ENCODE measurements around the gene ACAD10. TPM values are rescaled to one million over a fixed set of nuclear protein-coding genes. Genes with fewer than 3 reads are reported as not detected.

ACAD10 gene
- total and polyA plus RNA-seq, 2 of the 13 experiments (the other 11 are each of a cell fraction or from before 2014, with no cell fraction given), result 15.2 to 16.3 TPM

DNA sequence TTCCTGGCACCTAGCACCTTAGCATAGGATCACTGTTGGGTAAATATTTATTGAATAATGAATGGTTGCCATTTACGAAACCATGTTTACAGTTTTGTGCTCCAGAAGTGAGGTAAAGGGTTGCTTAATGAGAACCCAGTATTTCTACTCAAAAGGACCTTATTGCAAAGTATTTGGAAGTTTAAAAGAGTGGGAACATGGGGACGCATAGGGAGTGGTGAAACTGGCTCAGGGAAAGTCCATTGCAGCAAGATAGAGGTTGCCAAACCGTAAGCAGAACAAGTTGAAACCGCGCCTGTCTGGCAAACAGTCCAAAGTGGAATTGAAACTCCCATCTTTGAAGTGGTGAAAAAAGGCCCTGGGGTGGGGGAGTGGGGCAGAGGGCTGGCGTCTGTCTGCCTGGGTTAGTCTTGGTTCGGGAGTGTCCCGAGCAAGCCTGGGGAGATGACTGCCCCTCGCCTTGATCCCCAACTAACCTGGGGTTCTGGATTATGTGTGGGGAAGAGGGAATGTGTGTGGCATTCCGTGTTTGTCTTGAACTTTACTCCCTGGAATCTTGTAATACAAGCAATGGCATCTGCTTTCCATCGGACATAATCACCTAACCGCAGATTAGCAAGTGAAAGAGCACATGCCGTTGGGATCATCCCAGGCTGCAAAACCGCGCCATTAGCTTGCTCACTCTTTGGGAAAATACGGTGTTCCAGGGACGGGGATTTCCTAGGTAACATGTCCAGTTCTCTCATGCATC, 88.1 kb downstream of the ACAD10 start (continued):
- no peak for TF ChIP-seq ZBTB14 (CRISPR knock-in tag; IDR thresholded peaks at IDR 0.05)
- no peak; the same call in 1 of the 2 replicates for TF ChIP-seq NR2C2 (CRISPR knock-in tag; IDR thresholded peaks at IDR 0.05; ENCODE audit: borderline replicate concordance)
- TF ChIP-seq ZBTB26 (CRISPR knock-in tag; IDR thresholded peaks at IDR 0.05; ENCODE audit: borderline replicate concordance), result no peak
- TF ChIP-seq ZNF256 (CRISPR knock-in tag; conservative IDR thresholded peaks at IDR 0.05), result no peak
- TF ChIP-seq, protein P1, sequence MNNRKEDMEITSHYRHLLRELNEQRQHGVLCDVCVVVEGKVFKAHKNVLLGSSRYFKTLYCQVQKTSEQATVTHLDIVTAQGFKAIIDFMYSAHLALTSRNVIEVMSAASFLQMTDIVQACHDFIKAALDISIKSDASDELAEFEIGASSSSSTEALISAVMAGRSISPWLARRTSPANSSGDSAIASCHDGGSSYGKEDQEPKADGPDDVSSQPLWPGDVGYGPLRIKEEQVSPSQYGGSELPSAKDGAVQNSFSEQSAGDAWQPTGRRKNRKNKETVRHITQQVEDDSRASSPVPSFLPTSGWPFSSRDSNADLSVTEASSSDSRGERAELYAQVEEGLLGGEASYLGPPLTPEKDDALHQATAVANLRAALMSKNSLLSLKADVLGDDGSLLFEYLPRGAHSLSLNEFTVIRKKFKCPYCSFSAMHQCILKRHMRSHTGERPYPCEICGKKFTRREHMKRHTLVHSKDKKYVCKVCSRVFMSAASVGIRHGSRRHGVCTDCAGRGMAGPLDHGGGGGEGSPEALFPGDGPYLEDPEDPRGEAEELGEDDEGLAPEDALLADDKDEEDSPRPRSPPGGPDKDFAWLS (CRISPR knock-in tag; IDR thresholded peaks at IDR 0.05; ENCODE audit: borderline replicate concordance), result 0 out of 2 replicates have a peak, but pooled peaks have one; percentile 34
- no peak for TF ChIP-seq LRRFIP1 (CRISPR knock-in tag; conservative IDR thresholded peaks at IDR 0.05)
- TF ChIP-seq ZNF207 (IDR thresholded peaks at IDR 0.05; ENCODE audit: borderline replicate concordance), result no peak
- TF ChIP-seq ZNF296 (CRISPR knock-in tag; conservative IDR thresholded peaks at IDR 0.05), result no peak
- TF ChIP-seq, protein P2, sequence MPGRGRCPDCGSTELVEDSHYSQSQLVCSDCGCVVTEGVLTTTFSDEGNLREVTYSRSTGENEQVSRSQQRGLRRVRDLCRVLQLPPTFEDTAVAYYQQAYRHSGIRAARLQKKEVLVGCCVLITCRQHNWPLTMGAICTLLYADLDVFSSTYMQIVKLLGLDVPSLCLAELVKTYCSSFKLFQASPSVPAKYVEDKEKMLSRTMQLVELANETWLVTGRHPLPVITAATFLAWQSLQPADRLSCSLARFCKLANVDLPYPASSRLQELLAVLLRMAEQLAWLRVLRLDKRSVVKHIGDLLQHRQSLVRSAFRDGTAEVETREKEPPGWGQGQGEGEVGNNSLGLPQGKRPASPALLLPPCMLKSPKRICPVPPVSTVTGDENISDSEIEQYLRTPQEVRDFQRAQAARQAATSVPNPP (CRISPR knock-in tag; IDR thresholded peaks at IDR 0.05), result no peak
- peak; percentile 60; the same call in 1 of the 2 replicates for TF ChIP-seq DMAP1 (CRISPR knock-in tag; IDR thresholded peaks at IDR 0.05)
- TF ChIP-seq ATF1 (CRISPR knock-in tag; IDR thresholded peaks at IDR 0.05), result no peak
- TF ChIP-seq TCF7L2 (IDR thresholded peaks at IDR 0.05; ENCODE audit: low read depth, low read length), result no peak
- TF ChIP-seq ZFX (CRISPR knock-in tag; IDR thresholded peaks at IDR 0.05; ENCODE audit: low read depth), result 0 out of 2 replicates have a peak, but pooled peaks have one; percentile 29
- TF ChIP-seq YEATS2 (CRISPR knock-in tag; IDR thresholded peaks at IDR 0.05; ENCODE audit: borderline replicate concordance), result no peak
- no peak for TF ChIP-seq ISX (CRISPR knock-in tag; conservative IDR thresholded peaks at IDR 0.05)
- TF ChIP-seq, protein P3, sequence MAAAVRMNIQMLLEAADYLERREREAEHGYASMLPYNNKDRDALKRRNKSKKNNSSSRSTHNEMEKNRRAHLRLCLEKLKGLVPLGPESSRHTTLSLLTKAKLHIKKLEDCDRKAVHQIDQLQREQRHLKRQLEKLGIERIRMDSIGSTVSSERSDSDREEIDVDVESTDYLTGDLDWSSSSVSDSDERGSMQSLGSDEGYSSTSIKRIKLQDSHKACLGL (CRISPR knock-in tag; IDR thresholded peaks at IDR 0.05), result no peak
- no peak for TF ChIP-seq MTA1 (CRISPR knock-in tag; IDR thresholded peaks at IDR 0.05; ENCODE audit: borderline replicate concordance)
- no peak for TF ChIP-seq PHF5A (CRISPR knock-in tag; IDR thresholded peaks at IDR 0.05; ENCODE audit: low read depth, unreplicated experiment)
- no peak for TF ChIP-seq ZSCAN25 (CRISPR knock-in tag; IDR thresholded peaks at IDR 0.05)
- no peak for TF ChIP-seq NR0B2 (CRISPR knock-in tag; IDR thresholded peaks at IDR 0.05)

All from HepG2 (cell line).